ENCODE measurements around the gene NRSN1. TPM values are rescaled to one million over a fixed set of nuclear protein-coding genes. Genes with fewer than 3 reads are reported as not detected.

Gene NRSN1
- total and polyA plus RNA-seq, 2 donors (not counting 1 experiment from before 2014, with no cell fraction given), result not detected

DNA sequence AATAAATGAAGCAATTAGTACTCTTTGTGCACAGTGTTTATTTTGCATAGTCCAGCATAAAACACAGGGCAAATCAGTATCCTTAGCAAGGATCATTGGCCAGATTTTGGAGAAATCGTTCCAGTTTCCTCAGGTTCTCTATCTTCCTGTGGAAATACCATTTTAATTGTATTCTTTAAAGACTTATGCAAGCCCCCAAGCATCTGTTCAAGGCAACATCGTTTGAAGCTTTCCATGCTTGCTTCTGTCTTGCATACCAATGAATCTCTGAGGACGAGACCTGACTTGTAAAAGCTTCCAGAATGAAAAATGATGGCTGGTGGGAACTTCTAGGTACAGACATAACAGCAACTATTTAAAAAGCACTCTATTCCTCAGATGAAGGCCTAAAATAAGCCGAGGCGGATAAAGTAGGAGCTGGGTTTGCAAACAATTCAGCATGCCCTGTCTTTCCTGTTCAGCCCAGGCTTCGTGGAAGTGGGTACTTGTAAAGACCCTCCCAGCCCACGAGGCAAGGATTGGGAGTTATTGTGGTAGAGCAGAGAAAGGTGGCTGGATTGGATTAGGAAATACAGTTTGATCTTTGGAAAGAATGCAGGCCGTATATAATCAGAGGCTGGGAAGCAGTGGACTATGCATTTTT, 21.6 kb downstream of the NRSN1 start:
- Mint-ChIP-seq H3K4me1 (no peaks in the 10 kb centered on the region), H3K4me3 (no peak overlapping the region), H3K27ac (no peak overlapping the region), H3K9me3 (ENCODE audit: insufficient read depth) (peaks cover 2% of the 10 kb centered on the region), H3K27me3 (peaks cover 9% of the 10 kb centered on the region)
- CTCF ChIA-PET, result no interaction called here
- Histone ChIP-seq H3K4me3 (ENCODE audit: control extremely low read depth in 1 of 5, extremely low read depth in 1 of 5, insufficient read depth in 1 of 5, low read depth in 2 of 5, low read length in 4 of 5) (no peak overlapping the region), H3K79me2 (ENCODE audit: control insufficient read depth, insufficient read depth, low read length) (no peaks in the 10 kb centered on the region), H3K4me2 (replicated peaks; ENCODE audit: low read depth, low read length, poor library complexity, severe bottlenecking) (no peak overlapping the region), H3K36me3 (replicated peaks in 1 of 2; ENCODE audit: control extremely low read depth in 1 of 2, control insufficient read depth in 1 of 2, extremely low read depth in 1 of 2, insufficient read depth in 2 of 2, low read length in 1 of 2) (no peaks in the 10 kb centered on the region), H3K27ac (ENCODE audit: low read length in 2 of 2) (no peak overlapping the region), H3K4me1 (ENCODE audit: control insufficient read depth in 2 of 2, insufficient read depth in 2 of 2, low read length in 2 of 2) (no peaks in the 10 kb centered on the region), H4K20me1 (ENCODE audit: control insufficient read depth, insufficient read depth, low read length, poor library complexity, severe bottlenecking) (no peaks in the 10 kb centered on the region), H3K9me3 (ENCODE audit: control extremely low read depth in 1 of 3, control insufficient read depth in 2 of 3, insufficient read depth in 1 of 3, low read length in 2 of 3) (peaks cover 0 to 6% (median 0%) of the 10 kb centered on the region in 3 donors), H3K9ac (ENCODE audit: low read length) (no peak overlapping the region), H2AFZ (ENCODE audit: insufficient read depth, low read depth, low read length, poor library complexity, severe bottlenecking) (no peak overlapping the region), H3K27me3 (replicated peaks in 1 of 4; ENCODE audit: control extremely low read depth in 1 of 4, control insufficient read depth in 3 of 4, insufficient read depth in 4 of 4, low read length in 3 of 4) (peaks cover 0 to 3% (median 1%) of the 10 kb centered on the region in 4 experiments)
- TF ChIP-seq EZH2 (IDR thresholded peaks at IDR 0.05; ENCODE audit: borderline replicate concordance, insufficient read depth, low read depth, low read length, poor library complexity, severe bottlenecking), result no peak
- TF ChIP-seq, protein P1, sequence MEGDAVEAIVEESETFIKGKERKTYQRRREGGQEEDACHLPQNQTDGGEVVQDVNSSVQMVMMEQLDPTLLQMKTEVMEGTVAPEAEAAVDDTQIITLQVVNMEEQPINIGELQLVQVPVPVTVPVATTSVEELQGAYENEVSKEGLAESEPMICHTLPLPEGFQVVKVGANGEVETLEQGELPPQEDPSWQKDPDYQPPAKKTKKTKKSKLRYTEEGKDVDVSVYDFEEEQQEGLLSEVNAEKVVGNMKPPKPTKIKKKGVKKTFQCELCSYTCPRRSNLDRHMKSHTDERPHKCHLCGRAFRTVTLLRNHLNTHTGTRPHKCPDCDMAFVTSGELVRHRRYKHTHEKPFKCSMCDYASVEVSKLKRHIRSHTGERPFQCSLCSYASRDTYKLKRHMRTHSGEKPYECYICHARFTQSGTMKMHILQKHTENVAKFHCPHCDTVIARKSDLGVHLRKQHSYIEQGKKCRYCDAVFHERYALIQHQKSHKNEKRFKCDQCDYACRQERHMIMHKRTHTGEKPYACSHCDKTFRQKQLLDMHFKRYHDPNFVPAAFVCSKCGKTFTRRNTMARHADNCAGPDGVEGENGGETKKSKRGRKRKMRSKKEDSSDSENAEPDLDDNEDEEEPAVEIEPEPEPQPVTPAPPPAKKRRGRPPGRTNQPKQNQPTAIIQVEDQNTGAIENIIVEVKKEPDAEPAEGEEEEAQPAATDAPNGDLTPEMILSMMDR (IDR thresholded peaks at IDR 0.05), result no peak
- intact Hi-C loops (cut with micrococcal nuclease), result no loop called here
- DNase-seq (no peak), ATAC-seq (ENCODE audit: low read depth) (no peak)
- WGBS (ENCODE audit: insufficient coverage), result 78% methylated on average over 4 of the region's 8 CpGs
- POLR2A ChIA-PET, result no interaction called here

DNA sequence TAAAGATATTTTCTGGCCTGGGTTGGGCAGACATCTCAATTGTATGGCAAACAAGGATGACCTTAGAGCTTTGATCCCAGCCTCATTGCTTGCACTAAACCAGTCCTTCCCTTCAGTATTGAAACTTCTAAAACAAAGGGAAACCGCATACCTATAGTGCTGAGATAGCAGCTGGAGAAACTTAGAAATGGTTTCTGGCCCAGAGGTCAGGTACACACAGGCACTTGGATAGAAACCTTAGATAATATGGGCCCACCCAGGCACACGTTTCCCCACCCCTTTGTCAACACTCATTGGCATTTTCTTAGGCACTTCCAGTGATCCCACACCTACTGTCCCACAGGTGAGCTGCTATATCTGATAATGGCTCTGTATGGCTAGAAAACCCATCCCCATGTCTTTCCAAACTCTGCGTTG, 22.1 kb downstream of the NRSN1 start:
- H3K27ac ChIP-seq (ENCODE audit: low read length in 2 of 2), result no peak overlapping the region
- Mint-ChIP-seq H3K27ac (no peak overlapping the region), H3K9me3 (ENCODE audit: insufficient read depth) (peaks cover 2% of the 10 kb centered on the region), H3K27me3 (peaks cover 9% of the 10 kb centered on the region), H3K4me3 (no peak overlapping the region), H3K4me1 (no peaks in the 10 kb centered on the region)
- no peak for ATAC-seq (ENCODE audit: low read depth)
- H3K4me2 ChIP-seq (replicated peaks; ENCODE audit: low read depth, low read length, poor library complexity, severe bottlenecking), result no peak overlapping the region
- no peaks in the 10 kb centered on the region for H3K79me2 ChIP-seq (ENCODE audit: control insufficient read depth, insufficient read depth, low read length)
- DNase-seq, result no peak
- no peaks in the 10 kb centered on the region for H3K4me1 ChIP-seq (ENCODE audit: control insufficient read depth in 2 of 2, insufficient read depth in 2 of 2, low read length in 2 of 2)
- H4K20me1 ChIP-seq (ENCODE audit: control insufficient read depth, insufficient read depth, low read length, poor library complexity, severe bottlenecking), result no peaks in the 10 kb centered on the region
- intact Hi-C loops (cut with micrococcal nuclease), result no loop called here
- H3K4me3 ChIP-seq (ENCODE audit: control extremely low read depth in 1 of 5, extremely low read depth in 1 of 5, insufficient read depth in 1 of 5, low read depth in 2 of 5, low read length in 4 of 5), result no peak overlapping the region
- 100% methylated on average over 1 of the region's 3 CpGs for WGBS (ENCODE audit: insufficient coverage)
- CTCF ChIA-PET, result no interaction called here
- H2AFZ ChIP-seq (ENCODE audit: insufficient read depth, low read depth, low read length, poor library complexity, severe bottlenecking), result no peak overlapping the region
- H3K9ac ChIP-seq (ENCODE audit: low read length), result no peak overlapping the region
- POLR2A ChIA-PET, result no interaction called here
- no peaks in the 10 kb centered on the region for H3K36me3 ChIP-seq (replicated peaks in 1 of 2; ENCODE audit: control extremely low read depth in 1 of 2, control insufficient read depth in 1 of 2, extremely low read depth in 1 of 2, insufficient read depth in 2 of 2, low read length in 1 of 2)
- TF ChIP-seq, protein P1 (IDR thresholded peaks at IDR 0.05), result no peak
- no peak for TF ChIP-seq EZH2 (IDR thresholded peaks at IDR 0.05; ENCODE audit: borderline replicate concordance, insufficient read depth, low read depth, low read length, poor library complexity, severe bottlenecking)
- H3K27me3 ChIP-seq (replicated peaks in 1 of 4; ENCODE audit: control extremely low read depth in 1 of 4, control insufficient read depth in 3 of 4, insufficient read depth in 4 of 4, low read length in 3 of 4), result peaks cover 0 to 3% (median 1%) of the 10 kb centered on the region in 4 experiments
- peaks cover 0 to 4% (median 0%) of the 10 kb centered on the region in 3 donors for H3K9me3 ChIP-seq (ENCODE audit: control extremely low read depth in 1 of 3, control insufficient read depth in 2 of 3, insufficient read depth in 1 of 3, low read length in 2 of 3)
